HG03139 (cell line): ENCODE data around the gene OAF.

Experiments used
- ATAC-seq: cut with Tn5 transposase; IDR thresholded peaks from one replicate; pipeline ENCODE4 v1.9.1; 2021; ENCODE audit not compliant: unreplicated experiment

The OAF gene

GRCh38 chr11:120219938-120220746, 9.3 kb downstream of the OAF start:
- no peak for ATAC-seq

- no peak for ATAC-seq
Observed at GRCh38 chr11:120220747-120221037, 9.9 kb downstream of the OAF start.

GRCh38 chr11:120221115-120221752, 10.4 kb downstream of the OAF start:
- ATAC-seq = no peak

- ATAC-seq = no peak
Observed at GRCh38 chr11:120222916-120223315, 12.1 kb downstream of the OAF start.

GRCh38 chr11:120223793-120224192, 13.0 kb downstream of the OAF start:
- no peak for ATAC-seq

- ATAC-seq = no peak
Observed at GRCh38 chr11:120224361-120224760, 13.5 kb downstream of the OAF start.

GRCh38 chr11:120224972-120225909, 14.4 kb downstream of the OAF start:
- no peak for ATAC-seq

GRCh38 chr11:120226242-120226641, 15.4 kb downstream of the OAF start:
- ATAC-seq = no peak

- no peak for ATAC-seq
Observed at GRCh38 chr11:120226714-120227113, 15.9 kb downstream of the OAF start.

GRCh38 chr11:120227228-120227852, 16.5 kb downstream of the OAF start:
- ATAC-seq = no peak

GRCh38 chr11:120228794-120229384, 18.1 kb downstream of the OAF start:
- no peak for ATAC-seq

- ATAC-seq = no peak
Observed at GRCh38 chr11:120229451-120230424, 18.9 kb downstream of the OAF start.

GRCh38 chr11:120230433-120231071, 19.7 kb downstream of the OAF start:
- ATAC-seq = no peak

GRCh38 chr11:120231963-120232362, 21.1 kb downstream of the OAF start:
- no peak for ATAC-seq

GRCh38 chr11:120233207-120233803, 22.5 kb downstream of the OAF start:
- no peak for ATAC-seq

GRCh38 chr11:120235024-120235628, 24.3 kb downstream of the OAF start:
- ATAC-seq = no peak

- no peak for ATAC-seq
Observed at GRCh38 chr11:120236169-120237107, 25.6 kb downstream of the OAF start.
